Measurements from ENCODE around the gene SMCO2. TPM values are rescaled to one million over a fixed set of nuclear protein-coding genes. Genes with fewer than 3 reads are reported as not detected.

SMCO2 gene
- total and polyA plus RNA-seq, 2 of the 13 experiments (the other 11 are each of a cell fraction or from before 2014, with no cell fraction given): 0.15 TPM; not detected in 1

GRCh38 chr12:27534765-27535161 lies 88.2 kb downstream of the SMCO2 start:
- BruUV-seq (replicated peaks): no TSS peak
- no peak for TF ChIP-seq NFKBIZ (CRISPR knock-in tag; IDR thresholded peaks at IDR 0.05)
- TF ChIP-seq ZNF557 (CRISPR knock-in tag; IDR thresholded peaks at IDR 0.05): no peak
- no peak for TF ChIP-seq ZNF562 (CRISPR knock-in tag; IDR thresholded peaks at IDR 0.05; ENCODE audit: borderline replicate concordance)
- no peak for TF ChIP-seq MLLT10 (CRISPR knock-in tag; IDR thresholded peaks at IDR 0.05)
- TF ChIP-seq, protein P1, sequence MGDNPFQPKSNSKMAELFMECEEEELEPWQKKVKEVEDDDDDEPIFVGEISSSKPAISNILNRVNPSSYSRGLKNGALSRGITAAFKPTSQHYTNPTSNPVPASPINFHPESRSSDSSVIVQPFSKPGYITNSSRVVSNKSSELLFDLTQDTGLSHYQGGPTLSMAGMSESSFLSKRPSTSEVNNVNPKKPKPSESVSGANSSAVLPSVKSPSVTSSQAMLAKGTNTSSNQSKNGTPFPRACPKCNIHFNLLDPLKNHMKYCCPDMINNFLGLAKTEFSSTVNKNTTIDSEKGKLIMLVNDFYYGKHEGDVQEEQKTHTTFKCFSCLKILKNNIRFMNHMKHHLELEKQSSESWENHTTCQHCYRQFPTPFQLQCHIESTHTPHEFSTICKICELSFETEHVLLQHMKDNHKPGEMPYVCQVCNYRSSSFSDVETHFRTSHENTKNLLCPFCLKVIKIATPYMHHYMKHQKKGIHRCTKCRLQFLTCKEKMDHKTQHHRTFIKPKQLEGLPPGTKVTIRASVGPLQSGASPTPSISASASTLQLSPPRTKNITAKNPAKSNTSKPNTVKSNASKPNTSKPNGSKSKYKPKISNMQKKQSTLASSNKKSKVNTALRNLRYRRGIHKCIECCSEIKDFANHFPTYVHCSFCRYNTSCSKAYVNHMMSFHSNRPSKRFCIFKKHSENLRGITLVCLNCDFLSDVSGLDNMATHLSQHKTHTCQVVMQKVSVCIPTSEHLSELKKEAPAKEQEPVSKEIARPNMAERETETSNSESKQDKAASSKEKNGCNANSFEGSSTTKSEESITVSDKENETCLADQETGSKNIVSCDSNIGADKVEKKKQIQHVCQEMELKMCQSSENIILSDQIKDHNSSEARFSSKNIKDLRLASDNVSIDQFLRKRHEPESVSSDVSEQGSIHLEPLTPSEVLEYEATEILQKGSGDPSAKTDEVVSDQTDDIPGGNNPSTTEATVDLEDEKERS (CRISPR knock-in tag; IDR thresholded peaks at IDR 0.05): no peak
- TF ChIP-seq ZKSCAN1 (IDR thresholded peaks at IDR 0.05; ENCODE audit: low read length): no peak
- TF ChIP-seq ZBTB21 (CRISPR knock-in tag; IDR thresholded peaks at IDR 0.05): no peak
- TF ChIP-seq ZNF329 (CRISPR knock-in tag; IDR thresholded peaks at IDR 0.05; ENCODE audit: low read depth): no peak
- TF ChIP-seq, protein P2, sequence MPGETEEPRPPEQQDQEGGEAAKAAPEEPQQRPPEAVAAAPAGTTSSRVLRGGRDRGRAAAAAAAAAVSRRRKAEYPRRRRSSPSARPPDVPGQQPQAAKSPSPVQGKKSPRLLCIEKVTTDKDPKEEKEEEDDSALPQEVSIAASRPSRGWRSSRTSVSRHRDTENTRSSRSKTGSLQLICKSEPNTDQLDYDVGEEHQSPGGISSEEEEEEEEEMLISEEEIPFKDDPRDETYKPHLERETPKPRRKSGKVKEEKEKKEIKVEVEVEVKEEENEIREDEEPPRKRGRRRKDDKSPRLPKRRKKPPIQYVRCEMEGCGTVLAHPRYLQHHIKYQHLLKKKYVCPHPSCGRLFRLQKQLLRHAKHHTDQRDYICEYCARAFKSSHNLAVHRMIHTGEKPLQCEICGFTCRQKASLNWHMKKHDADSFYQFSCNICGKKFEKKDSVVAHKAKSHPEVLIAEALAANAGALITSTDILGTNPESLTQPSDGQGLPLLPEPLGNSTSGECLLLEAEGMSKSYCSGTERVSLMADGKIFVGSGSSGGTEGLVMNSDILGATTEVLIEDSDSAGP (CRISPR knock-in tag; IDR thresholded peaks at IDR 0.05; ENCODE audit: borderline replicate concordance): no peak
- no peak for TF ChIP-seq ZNF792 (CRISPR knock-in tag; IDR thresholded peaks at IDR 0.05)
- no peak for TF ChIP-seq ZSCAN31 (CRISPR knock-in tag; IDR thresholded peaks at IDR 0.05; ENCODE audit: low read depth)
- no peak for TF ChIP-seq TOE1 (CRISPR knock-in tag; IDR thresholded peaks at IDR 0.05)
- TF ChIP-seq YEATS4 (CRISPR knock-in tag; IDR thresholded peaks at IDR 0.05; ENCODE audit: borderline replicate concordance): no peak
- Histone ChIP-seq H3K27ac (ENCODE audit: extremely low read length, insufficient read depth, low read length) (no peak overlapping the region), H3K4me2 (ENCODE audit: low read depth, low read length) (no peak overlapping the region), H4K20me1 (ENCODE audit: insufficient read depth, low read length) (no peaks in the 10 kb centered on the region), H3K9ac (ENCODE audit: insufficient read depth, low read depth, low read length) (no peak overlapping the region), H3K36me3 (replicated peaks in 1 of 2; ENCODE audit: control insufficient read depth in 1 of 2, insufficient read depth in 2 of 2, low read length in 2 of 2) (no peaks in the 10 kb centered on the region; a peak in 1 of 5 replicates), H2AFZ (ENCODE audit: low read length) (no peak overlapping the region), H3K9me3 (ENCODE audit: low read length) (no peaks in the 10 kb centered on the region), H3K4me3 (replicated peaks in 1 of 3; ENCODE audit: insufficient read depth in 1 of 3, low read depth in 2 of 3, low read length in 3 of 3) (no peak overlapping the region), H3K79me2 (ENCODE audit: insufficient read depth, low read length) (peaks cover 31% of the 10 kb centered on the region), H3K27me3 (ENCODE audit: control insufficient read depth in 1 of 2, insufficient read depth in 2 of 2, low read length in 2 of 2) (no peaks in the 10 kb centered on the region), H3K4me1 (ENCODE audit: insufficient read depth, low read length) (peaks cover 17% of the 10 kb centered on the region)
- DNase-seq (ENCODE audit: low spot score): no peak
- ATAC-seq: no peak
- no peak for FAIRE-seq
- CTCF ChIA-PET (ENCODE audit: low intra/inter-chr PET ratio, low total read pairs): no interaction called here
- intact Hi-C loops (cut with micrococcal nuclease; ENCODE audit: unreplicated experiment) (no loop called here), in situ Hi-C loops (cut with HindIII; ENCODE audit: extremely low pct_ligation_motif_present, low pct_unique_long_range_greater_than_20kb) (no loop called here)
- POLR2A ChIA-PET: no interaction called here
- WGBS (ENCODE audit: low lambda C conversion rate): 92% methylated on average over 1 of the region's 1 CpG

All from HepG2 (cell line).